ENCODE data around the gene EFNA5. TPM values are rescaled to one million over a fixed set of nuclear protein-coding genes. Genes with fewer than 3 reads are reported as not detected.

EFNA5 gene
- total and polyA plus RNA-seq, 10 of the 15 experiments (the other 5 are each of a cell fraction or from before 2014, with no cell fraction given) = 0.19 to 12.6 (median 3.9) TPM

- ATAC-seq (no peak), DNase-seq (ENCODE audit: low read depth, low spot score) (no peak), FAIRE-seq (no peak)
- no peak for TF ChIP-seq TBL1XR1 (IDR thresholded peaks at IDR 0.05; ENCODE audit: low read depth, low read length)
- TF ChIP-seq EGR1 (IDR thresholded peaks at IDR 0.05; ENCODE audit: borderline replicate concordance in 1 of 2, low read depth in 2 of 2, low read length in 2 of 2) = no peak
- TF ChIP-seq CBX3 (IDR thresholded peaks at IDR 0.05; ENCODE audit: borderline replicate concordance, low read depth) = no peak
- no peak for TF ChIP-seq MAX (IDR thresholded peaks at IDR 0.05; ENCODE audit: low read depth, low read length)
- no peak for TF ChIP-seq FOXM1 (IDR thresholded peaks at IDR 0.05; ENCODE audit: low read depth, low read length)
- no peak for TF ChIP-seq SIN3A (IDR thresholded peaks at IDR 0.05; ENCODE audit: low read depth, low read length)
- no peak for TF ChIP-seq POLR2AphosphoS2 (IDR thresholded peaks at IDR 0.05; ENCODE audit: low read depth, low read length)
- TF ChIP-seq, protein P1, sequence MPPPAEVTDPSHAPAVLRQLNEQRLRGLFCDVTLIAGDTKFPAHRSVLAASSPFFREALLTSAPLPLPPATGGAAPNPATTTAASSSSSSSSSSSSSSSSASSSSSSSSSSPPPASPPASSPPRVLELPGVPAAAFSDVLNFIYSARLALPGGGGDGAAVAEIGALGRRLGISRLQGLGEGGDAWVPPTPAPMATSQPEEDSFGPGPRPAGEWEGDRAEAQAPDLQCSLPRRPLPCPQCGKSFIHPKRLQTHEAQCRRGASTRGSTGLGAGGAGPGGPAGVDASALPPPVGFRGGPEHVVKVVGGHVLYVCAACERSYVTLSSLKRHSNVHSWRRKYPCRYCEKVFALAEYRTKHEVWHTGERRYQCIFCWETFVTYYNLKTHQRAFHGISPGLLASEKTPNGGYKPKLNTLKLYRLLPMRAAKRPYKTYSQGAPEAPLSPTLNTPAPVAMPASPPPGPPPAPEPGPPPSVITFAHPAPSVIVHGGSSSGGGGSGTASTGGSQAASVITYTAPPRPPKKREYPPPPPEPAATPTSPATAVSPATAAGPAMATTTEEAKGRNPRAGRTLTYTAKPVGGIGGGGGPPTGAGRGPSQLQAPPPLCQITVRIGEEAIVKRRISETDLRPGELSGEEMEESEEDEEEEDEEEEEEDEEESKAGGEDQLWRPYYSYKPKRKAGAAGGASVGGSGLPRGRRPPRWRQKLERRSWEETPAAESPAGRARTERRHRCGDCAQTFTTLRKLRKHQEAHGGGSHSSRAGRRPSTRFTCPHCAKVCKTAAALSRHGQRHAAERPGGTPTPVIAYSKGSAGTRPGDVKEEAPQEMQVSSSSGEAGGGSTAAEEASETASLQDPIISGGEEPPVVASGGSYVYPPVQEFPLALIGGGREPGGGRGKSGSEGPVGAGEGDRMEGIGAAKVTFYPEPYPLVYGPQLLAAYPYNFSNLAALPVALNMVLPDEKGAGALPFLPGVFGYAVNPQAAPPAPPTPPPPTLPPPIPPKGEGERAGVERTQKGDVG (CRISPR knock-in tag; IDR thresholded peaks at IDR 0.05) = no peak
- TF ChIP-seq TARDBP (IDR thresholded peaks at IDR 0.05; ENCODE audit: borderline replicate concordance) = no peak
- no peak for TF ChIP-seq YBX1 (IDR thresholded peaks at IDR 0.05)
- TF ChIP-seq SPI1 (IDR thresholded peaks at IDR 0.05; ENCODE audit: borderline replicate concordance, insufficient read depth, low read depth, low read length) = no peak
- H3K9me3 ChIP-seq (replicated peaks; ENCODE audit: control insufficient read depth, insufficient read depth, low read length) = no peaks in the 10 kb centered on the region; the same call in 2 of the 3 replicates
- H3K4me1 ChIP-seq (ENCODE audit: control insufficient read depth, insufficient read depth, low read length) = peaks cover 4% of the 10 kb centered on the region; the same call in 1 of the 2 replicates
- no peak overlapping the region for H2AFZ ChIP-seq (ENCODE audit: control insufficient read depth, low read depth, low read length)
- ChIA-PET RAD21 (ENCODE audit: unreplicated experiment) (interaction anchor here (0.8 to 1.3 kb wide), 2 partner anchors 12 to 13 kb away, joined by 3 to 5 read pairs; no protein-coding TSS in a partner anchor), SMC1A (ENCODE audit: uncharacterized antibody, unreplicated experiment) (interaction anchor here (1.0 to 8.9 kb wide), 4 partner anchors 10 to 410 kb away, joined by 3 to 106 read pairs (median 4); no protein-coding TSS in a partner anchor), CTCF (interaction anchor here (0.6 to 0.7 kb wide), 2 partner anchors 13 to 14 kb away, joined by 3 read pairs; no protein-coding TSS in a partner anchor), POLR2A (interaction anchor here (0.9 to 1.3 kb wide), 2 partner anchors 21 to 104 kb away, joined by 3 to 4 read pairs; no protein-coding TSS in a partner anchor)
- H3K4me3 ChIP-seq = no peak overlapping the region
- no peaks in the 10 kb centered on the region; a peak in 1 of 4 replicates for H3K27me3 ChIP-seq (replicated peaks in 1 of 2; ENCODE audit: control insufficient read depth in 2 of 2, insufficient read depth in 2 of 2, low read length in 1 of 2)
- in situ Hi-C loops (cut with MboI) = no loop called here
- H3K4me2 ChIP-seq (ENCODE audit: control insufficient read depth, insufficient read depth) = no peak overlapping the region
- intact Hi-C loops (cut with micrococcal nuclease; ENCODE audit: unreplicated experiment) = no loop called here
- peaks cover 4% of the 10 kb centered on the region for H3K79me2 ChIP-seq (ENCODE audit: control insufficient read depth, insufficient read depth, low read length)
- no peaks in the 10 kb centered on the region for H4K20me1 ChIP-seq (ENCODE audit: control insufficient read depth, insufficient read depth)
- H3K27ac ChIP-seq (ENCODE audit: control insufficient read depth, insufficient read depth) = no peak overlapping the region
- H3K36me3 ChIP-seq (ENCODE audit: control insufficient read depth in 2 of 2, insufficient read depth in 2 of 2, low read length in 1 of 2) = no peaks in the 10 kb centered on the region
- no peak overlapping the region for H3K9ac ChIP-seq (ENCODE audit: control insufficient read depth, insufficient read depth, low read length)
- 77% methylated on average over 4 of the region's 4 CpGs for WGBS (ENCODE audit: insufficient coverage, insufficient replicate concordance, low lambda C conversion rate, missing lambda C conversion rate)
- BruUV-seq (replicated peaks) = no TSS peak
Observed at GRCh38 chr5:107558823-107559375, 111.8 kb downstream of the EFNA5 start.
